22Rv1 (cell line): ENCODE results near the gene PCED1B.
"Not testable (repeated sequence)": the region's sequence is repeated elsewhere in the genome, so short reads cannot be mapped to it uniquely, and the experiment has no call there.

ENCODE experiments used
- CTCF ChIP-seq: fragments of 450-650 bp; IDR thresholded peaks from 2 replicates; pipeline ENCODE4 v1.5.1; 2017; ENCODE audit warnings: mild to moderate bottlenecking
- ZFX ChIP-seq: fragments of 450-650 bp; IDR thresholded peaks from 2 replicates; pipeline ENCODE4 v1.6.1; 2017; ENCODE audit warnings: antibody characterized with exemption, borderline replicate concordance

- not testable (repeated sequence) for TF ChIP-seq CTCF, ZFX
Observed at GRCh38 chr12:47217595-47217869, 138.1 kb downstream of the PCED1B start.
